ENCODE results near the gene VSIG4.

- TF ChIP-seq, protein P1, sequence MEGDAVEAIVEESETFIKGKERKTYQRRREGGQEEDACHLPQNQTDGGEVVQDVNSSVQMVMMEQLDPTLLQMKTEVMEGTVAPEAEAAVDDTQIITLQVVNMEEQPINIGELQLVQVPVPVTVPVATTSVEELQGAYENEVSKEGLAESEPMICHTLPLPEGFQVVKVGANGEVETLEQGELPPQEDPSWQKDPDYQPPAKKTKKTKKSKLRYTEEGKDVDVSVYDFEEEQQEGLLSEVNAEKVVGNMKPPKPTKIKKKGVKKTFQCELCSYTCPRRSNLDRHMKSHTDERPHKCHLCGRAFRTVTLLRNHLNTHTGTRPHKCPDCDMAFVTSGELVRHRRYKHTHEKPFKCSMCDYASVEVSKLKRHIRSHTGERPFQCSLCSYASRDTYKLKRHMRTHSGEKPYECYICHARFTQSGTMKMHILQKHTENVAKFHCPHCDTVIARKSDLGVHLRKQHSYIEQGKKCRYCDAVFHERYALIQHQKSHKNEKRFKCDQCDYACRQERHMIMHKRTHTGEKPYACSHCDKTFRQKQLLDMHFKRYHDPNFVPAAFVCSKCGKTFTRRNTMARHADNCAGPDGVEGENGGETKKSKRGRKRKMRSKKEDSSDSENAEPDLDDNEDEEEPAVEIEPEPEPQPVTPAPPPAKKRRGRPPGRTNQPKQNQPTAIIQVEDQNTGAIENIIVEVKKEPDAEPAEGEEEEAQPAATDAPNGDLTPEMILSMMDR (conservative IDR thresholded peaks at IDR 0.05 in 1 of 2, IDR thresholded peaks at IDR 0.05 in 1 of 2; ENCODE audit: extremely low read depth in 1 of 2, insufficient read depth in 1 of 2, low read depth in 1 of 2, low read length in 2 of 2) = no peak
- no peak for TF ChIP-seq EZH2 (IDR thresholded peaks at IDR 0.05; ENCODE audit: borderline replicate concordance, low read length)
These were observed 22.8 kb downstream of the VSIG4 start for GRCh38 chrX:66016905-66017658.

Measured in mammary epithelial cell (primary cell).